ENCODE data around the gene CMC1. TPM values are rescaled to one million over a fixed set of nuclear protein-coding genes. Genes with fewer than 3 reads are reported as not detected.

Gene CMC1
- total and polyA plus RNA-seq, 2 donors, result 20.5 to 34.3 TPM

GRCh38 chr3:28226020-28226419, 15.4 kb upstream of the CMC1 start:
- no peak overlapping the region for H3K4me3 ChIP-seq (ENCODE audit: low read depth, low read length)
- DNase-seq (ENCODE audit: extremely low spot score), result no peak
- no peak overlapping the region for H3K27ac ChIP-seq (ENCODE audit: low read depth)
- no peaks in the 10 kb centered on the region for H3K36me3 ChIP-seq (ENCODE audit: insufficient read depth)
- no peaks in the 10 kb centered on the region for H3K4me1 ChIP-seq (ENCODE audit: insufficient read depth)
- WGBS, result 97% methylated on average over 3 of the region's 3 CpGs

- no peak overlapping the region for H3K27ac ChIP-seq (ENCODE audit: low read depth)
- no peaks in the 10 kb centered on the region for H3K4me1 ChIP-seq (ENCODE audit: insufficient read depth)
- DNase-seq (ENCODE audit: extremely low spot score), result no peak
- WGBS, result 95% methylated on average over 5 of the region's 5 CpGs
- no peak overlapping the region for H3K4me3 ChIP-seq (ENCODE audit: low read depth, low read length)
- no peaks in the 10 kb centered on the region for H3K36me3 ChIP-seq (ENCODE audit: insufficient read depth)
These were observed 12.8 kb upstream of the CMC1 start for GRCh38 chr3:28228623-28229022.

- no peaks in the 10 kb centered on the region for H3K4me1 ChIP-seq (ENCODE audit: insufficient read depth)
- DNase-seq (ENCODE audit: extremely low spot score), result no peak
- H3K27ac ChIP-seq (ENCODE audit: low read depth), result no peak overlapping the region
- H3K36me3 ChIP-seq (ENCODE audit: insufficient read depth), result no peaks in the 10 kb centered on the region
- no peak overlapping the region for H3K4me3 ChIP-seq (ENCODE audit: low read depth, low read length)
These were observed 8.8 kb upstream of the CMC1 start for GRCh38 chr3:28232659-28233058.

- Histone ChIP-seq H3K4me3 (ENCODE audit: low read depth, low read length) (no peak overlapping the region), H3K4me1 (ENCODE audit: insufficient read depth) (no peaks in the 10 kb centered on the region), H3K27ac (ENCODE audit: low read depth) (no peak overlapping the region), H3K36me3 (ENCODE audit: insufficient read depth) (no peaks in the 10 kb centered on the region)
- no peak for DNase-seq (ENCODE audit: extremely low spot score)
These were observed 7.0 kb upstream of the CMC1 start for GRCh38 chr3:28234454-28234853.

- no peaks in the 10 kb centered on the region for H3K36me3 ChIP-seq (ENCODE audit: insufficient read depth)
- no peaks in the 10 kb centered on the region for H3K4me1 ChIP-seq (ENCODE audit: insufficient read depth)
- H3K27ac ChIP-seq (ENCODE audit: low read depth), result no peak overlapping the region
- 70% methylated on average over 3 of the region's 3 CpGs for WGBS
- DNase-seq (ENCODE audit: extremely low spot score), result no peak
- no peak overlapping the region for H3K4me3 ChIP-seq (ENCODE audit: low read depth, low read length)
These were observed 2.3 kb upstream of the CMC1 start for GRCh38 chr3:28239108-28239507.

- Histone ChIP-seq H3K4me3 (ENCODE audit: low read depth, low read length) (no peak overlapping the region), H3K27ac (ENCODE audit: low read depth) (no peak overlapping the region), H3K36me3 (ENCODE audit: insufficient read depth) (no peaks in the 10 kb centered on the region), H3K4me1 (ENCODE audit: insufficient read depth) (no peaks in the 10 kb centered on the region)
- WGBS, result 60% methylated on average over 7 of the region's 7 CpGs
- DNase-seq (ENCODE audit: extremely low spot score), result no peak
These were observed 978 bp upstream of the CMC1 start for GRCh38 chr3:28240441-28240840.

- Histone ChIP-seq H3K4me3 (ENCODE audit: low read depth, low read length) (peak overlapping the region; percentile 98), H3K4me1 (ENCODE audit: insufficient read depth) (no peaks in the 10 kb centered on the region), H3K27ac (ENCODE audit: low read depth) (no peak overlapping the region), H3K36me3 (ENCODE audit: insufficient read depth) (no peaks in the 10 kb centered on the region)
- DNase-seq (ENCODE audit: extremely low spot score), result no peak
- WGBS, result 96% methylated on average over 3 of the region's 3 CpGs
These were observed 1.1 kb downstream of the CMC1 start for GRCh38 chr3:28242519-28242918.

GRCh38 chr3:28243424-28244106, 2.1 kb downstream of the CMC1 start:
- 61% methylated on average over 3 of the region's 3 CpGs for WGBS
- no peaks in the 10 kb centered on the region for H3K36me3 ChIP-seq (ENCODE audit: insufficient read depth)
- no peaks in the 10 kb centered on the region for H3K4me1 ChIP-seq (ENCODE audit: insufficient read depth)
- H3K4me3 ChIP-seq (ENCODE audit: low read depth, low read length), result no peak overlapping the region
- no peak for DNase-seq (ENCODE audit: extremely low spot score)
- no peak overlapping the region for H3K27ac ChIP-seq (ENCODE audit: low read depth)

GRCh38 chr3:28244491-28244890, 3.1 kb downstream of the CMC1 start:
- Histone ChIP-seq H3K4me1 (ENCODE audit: insufficient read depth) (no peaks in the 10 kb centered on the region), H3K27ac (ENCODE audit: low read depth) (no peak overlapping the region), H3K36me3 (ENCODE audit: insufficient read depth) (no peaks in the 10 kb centered on the region), H3K4me3 (ENCODE audit: low read depth, low read length) (no peak overlapping the region)
- DNase-seq (ENCODE audit: extremely low spot score), result no peak
- WGBS, result 94% methylated on average over 8 of the region's 8 CpGs

GRCh38 chr3:28247286-28247685, 5.9 kb downstream of the CMC1 start:
- H3K36me3 ChIP-seq (ENCODE audit: insufficient read depth), result no peaks in the 10 kb centered on the region

GRCh38 chr3:28250999-28251398, 9.6 kb downstream of the CMC1 start:
- Histone ChIP-seq H3K36me3 (ENCODE audit: insufficient read depth) (no peaks in the 10 kb centered on the region), H3K4me1 (ENCODE audit: insufficient read depth) (no peaks in the 10 kb centered on the region), H3K4me3 (ENCODE audit: low read depth, low read length) (no peak overlapping the region), H3K27ac (ENCODE audit: low read depth) (no peak overlapping the region)
- WGBS, result 67% methylated on average over 3 of the region's 3 CpGs
- DNase-seq (ENCODE audit: extremely low spot score), result no peak

More at GRCh38 chr3:28247286-28247685, 5.9 kb downstream of the CMC1 start:
- 87% methylated on average over 1 of the region's 1 CpG for WGBS
- no peak for DNase-seq (ENCODE audit: extremely low spot score)
- no peak overlapping the region for H3K4me3 ChIP-seq (ENCODE audit: low read depth, low read length)
- H3K27ac ChIP-seq (ENCODE audit: low read depth), result no peak overlapping the region
- H3K4me1 ChIP-seq (ENCODE audit: insufficient read depth), result no peaks in the 10 kb centered on the region

GRCh38 chr3:28252001-28252431, 10.6 kb downstream of the CMC1 start:
- Histone ChIP-seq H3K27ac (ENCODE audit: low read depth) (no peak overlapping the region), H3K4me3 (ENCODE audit: low read depth, low read length) (no peak overlapping the region), H3K4me1 (ENCODE audit: insufficient read depth) (no peaks in the 10 kb centered on the region), H3K36me3 (ENCODE audit: insufficient read depth) (no peaks in the 10 kb centered on the region)
- WGBS, result 93% methylated on average over 3 of the region's 3 CpGs
- DNase-seq (ENCODE audit: extremely low spot score), result no peak

- Histone ChIP-seq H3K36me3 (ENCODE audit: insufficient read depth) (no peaks in the 10 kb centered on the region), H3K27ac (ENCODE audit: low read depth) (no peak overlapping the region), H3K4me3 (ENCODE audit: low read depth, low read length) (no peak overlapping the region), H3K4me1 (ENCODE audit: insufficient read depth) (no peaks in the 10 kb centered on the region)
- WGBS, result 88% methylated on average over 9 of the region's 9 CpGs
- no peak for DNase-seq (ENCODE audit: extremely low spot score)
These were observed 11.8 kb downstream of the CMC1 start for GRCh38 chr3:28253040-28253715.

GRCh38 chr3:28262001-28262400, 20.6 kb downstream of the CMC1 start:
- Histone ChIP-seq H3K4me1 (ENCODE audit: insufficient read depth) (no peaks in the 10 kb centered on the region), H3K36me3 (ENCODE audit: insufficient read depth) (no peaks in the 10 kb centered on the region), H3K4me3 (ENCODE audit: low read depth, low read length) (no peak overlapping the region), H3K27ac (ENCODE audit: low read depth) (no peak overlapping the region)
- DNase-seq (ENCODE audit: extremely low spot score), result no peak
